Ovary (tissue), 3 donors: Measurements from ENCODE around the gene TLE2.

Source experiments
- EP300 ChIP-seq: sonication (generic); formaldehyde crosslinking; IDR thresholded peaks from one replicate; pipeline ENCODE4 v1.6.1; 2017; ENCODE audit warnings: antibody characterized with exemption
- POLR2A ChIP-seq: fragments of 450-650 bp; IDR thresholded peaks from one replicate; pipeline ENCODE4 v1.6.1; 2017; ENCODE audit warnings: antibody characterized with exemption, mild to moderate bottlenecking, moderate library complexity
- TF ChIP-seq, protein P1 (sequence below), 3 donors: fragments of 450-650 bp in 2 of 3; fragments of 200-600 bp in 1 of 3; IDR thresholded peaks; one replicate each; pipeline versions ENCODE4 v1.5.1 to v1.8.0; 2016 to 2022; ENCODE audit warnings: antibody characterized with exemption in 3 of 3, mild to moderate bottlenecking in 1 of 3
- donor health status: DM: no; HTN: no; CAD: no.

GRCh38 chr19:3053780-3054179, 24.7 kb upstream of the TLE2 start:
- TF ChIP-seq, protein P1, sequence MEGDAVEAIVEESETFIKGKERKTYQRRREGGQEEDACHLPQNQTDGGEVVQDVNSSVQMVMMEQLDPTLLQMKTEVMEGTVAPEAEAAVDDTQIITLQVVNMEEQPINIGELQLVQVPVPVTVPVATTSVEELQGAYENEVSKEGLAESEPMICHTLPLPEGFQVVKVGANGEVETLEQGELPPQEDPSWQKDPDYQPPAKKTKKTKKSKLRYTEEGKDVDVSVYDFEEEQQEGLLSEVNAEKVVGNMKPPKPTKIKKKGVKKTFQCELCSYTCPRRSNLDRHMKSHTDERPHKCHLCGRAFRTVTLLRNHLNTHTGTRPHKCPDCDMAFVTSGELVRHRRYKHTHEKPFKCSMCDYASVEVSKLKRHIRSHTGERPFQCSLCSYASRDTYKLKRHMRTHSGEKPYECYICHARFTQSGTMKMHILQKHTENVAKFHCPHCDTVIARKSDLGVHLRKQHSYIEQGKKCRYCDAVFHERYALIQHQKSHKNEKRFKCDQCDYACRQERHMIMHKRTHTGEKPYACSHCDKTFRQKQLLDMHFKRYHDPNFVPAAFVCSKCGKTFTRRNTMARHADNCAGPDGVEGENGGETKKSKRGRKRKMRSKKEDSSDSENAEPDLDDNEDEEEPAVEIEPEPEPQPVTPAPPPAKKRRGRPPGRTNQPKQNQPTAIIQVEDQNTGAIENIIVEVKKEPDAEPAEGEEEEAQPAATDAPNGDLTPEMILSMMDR (IDR thresholded peaks at IDR 0.05): no peak
- no peak for TF ChIP-seq POLR2A
- no peak for TF ChIP-seq EP300
